ENCODE measurements around the gene RAC3.

Gene RAC3

DNA sequence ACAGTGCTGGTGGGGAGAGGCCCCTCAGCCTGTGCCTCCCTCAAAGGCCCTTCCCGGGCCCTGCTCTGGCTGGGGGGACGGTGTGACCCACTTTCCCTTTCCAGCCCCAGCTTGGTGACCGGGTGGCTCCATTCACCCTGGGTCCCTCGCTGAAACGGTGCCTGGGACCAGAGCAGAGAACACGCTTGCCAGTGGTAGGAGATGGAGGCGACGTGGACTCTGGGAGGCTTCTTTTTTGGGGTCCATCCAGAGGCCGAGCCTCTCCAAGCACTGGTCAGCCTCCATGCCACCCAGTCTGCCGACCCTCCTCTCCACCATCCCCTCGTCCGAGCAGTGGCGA, 16.5 kb upstream of the RAC3 start:
- Histone ChIP-seq H4K20me1 (ENCODE audit: low read depth, low read length) (no peaks in the 10 kb centered on the region), H3K9me3 (ENCODE audit: insufficient read depth, low read length) (no peaks in the 10 kb centered on the region), H3K27ac (ENCODE audit: low read depth, low read length) (no peak overlapping the region), H3K36me3 (ENCODE audit: low read length) (no peaks in the 10 kb centered on the region), H3K79me2 (ENCODE audit: insufficient read depth, low read length) (no peaks in the 10 kb centered on the region), H3K4me3 (ENCODE audit: insufficient read depth, low read length, poor library complexity, severe bottlenecking) (no peak overlapping the region), H3K27me3 (ENCODE audit: low read length) (no peaks in the 10 kb centered on the region), H3F3A (ENCODE audit: insufficient read depth) (no peaks in the 10 kb centered on the region), H2AFZ (ENCODE audit: low read depth, low read length, severe bottlenecking) (no peak overlapping the region), H3K9me2 (replicated peaks; ENCODE audit: insufficient read depth, low read length) (no peaks in the 10 kb centered on the region), H3K9ac (ENCODE audit: low read length) (no peak overlapping the region), H3K4me2 (ENCODE audit: low read depth, low read length, poor library complexity, severe bottlenecking) (no peak overlapping the region)
- TF ChIP-seq, protein P1, sequence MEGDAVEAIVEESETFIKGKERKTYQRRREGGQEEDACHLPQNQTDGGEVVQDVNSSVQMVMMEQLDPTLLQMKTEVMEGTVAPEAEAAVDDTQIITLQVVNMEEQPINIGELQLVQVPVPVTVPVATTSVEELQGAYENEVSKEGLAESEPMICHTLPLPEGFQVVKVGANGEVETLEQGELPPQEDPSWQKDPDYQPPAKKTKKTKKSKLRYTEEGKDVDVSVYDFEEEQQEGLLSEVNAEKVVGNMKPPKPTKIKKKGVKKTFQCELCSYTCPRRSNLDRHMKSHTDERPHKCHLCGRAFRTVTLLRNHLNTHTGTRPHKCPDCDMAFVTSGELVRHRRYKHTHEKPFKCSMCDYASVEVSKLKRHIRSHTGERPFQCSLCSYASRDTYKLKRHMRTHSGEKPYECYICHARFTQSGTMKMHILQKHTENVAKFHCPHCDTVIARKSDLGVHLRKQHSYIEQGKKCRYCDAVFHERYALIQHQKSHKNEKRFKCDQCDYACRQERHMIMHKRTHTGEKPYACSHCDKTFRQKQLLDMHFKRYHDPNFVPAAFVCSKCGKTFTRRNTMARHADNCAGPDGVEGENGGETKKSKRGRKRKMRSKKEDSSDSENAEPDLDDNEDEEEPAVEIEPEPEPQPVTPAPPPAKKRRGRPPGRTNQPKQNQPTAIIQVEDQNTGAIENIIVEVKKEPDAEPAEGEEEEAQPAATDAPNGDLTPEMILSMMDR (IDR thresholded peaks at IDR 0.05; ENCODE audit: insufficient read depth, low read length, poor library complexity, severe bottlenecking) = no peak
- TF ChIP-seq EZH2phosphoT487 (conservative IDR thresholded peaks at IDR 0.05; ENCODE audit: low read length) = no peak

DNA sequence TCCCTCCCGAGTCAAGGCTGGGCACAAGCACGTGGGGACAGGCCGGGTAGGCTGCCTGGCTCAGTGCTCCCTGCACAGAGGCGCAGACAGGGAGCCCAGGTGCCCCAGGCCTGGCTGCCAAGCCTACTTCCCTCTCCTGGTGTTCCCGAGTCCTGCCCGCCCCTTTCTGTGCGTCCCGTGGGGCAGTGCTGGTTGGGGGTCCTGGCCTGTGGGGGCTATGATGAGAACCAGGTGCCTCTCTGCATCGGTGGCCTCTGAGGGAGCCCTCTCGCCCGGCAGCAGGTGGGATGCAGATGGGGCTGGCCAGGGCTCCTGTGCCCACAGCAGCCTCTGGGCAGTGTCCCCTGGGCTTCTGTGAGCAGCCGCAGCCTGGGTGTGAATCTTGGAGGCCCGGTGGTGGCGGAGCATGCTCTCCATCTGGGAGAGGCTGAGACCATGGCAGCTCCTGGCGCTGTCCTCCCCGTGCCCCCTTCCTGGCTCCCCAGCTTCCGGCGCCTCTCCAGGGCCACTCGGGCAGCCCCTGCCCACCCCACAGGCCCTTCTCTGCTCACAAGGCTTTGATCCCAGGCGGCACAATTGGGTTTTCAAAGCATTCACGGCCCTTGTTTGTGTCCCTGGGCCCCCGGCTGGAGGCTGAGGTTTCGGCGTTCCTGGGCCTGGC, 16.0 kb upstream of the RAC3 start:
- Histone ChIP-seq H4K20me1 (ENCODE audit: low read depth, low read length) (no peaks in the 10 kb centered on the region), H3F3A (ENCODE audit: insufficient read depth) (no peaks in the 10 kb centered on the region), H3K27me3 (ENCODE audit: low read length) (no peaks in the 10 kb centered on the region), H3K4me3 (ENCODE audit: insufficient read depth, low read length, poor library complexity, severe bottlenecking) (no peak overlapping the region), H2AFZ (ENCODE audit: low read depth, low read length, severe bottlenecking) (no peak overlapping the region), H3K9me3 (ENCODE audit: insufficient read depth, low read length) (no peaks in the 10 kb centered on the region), H3K36me3 (ENCODE audit: low read length) (no peaks in the 10 kb centered on the region), H3K9ac (ENCODE audit: low read length) (no peak overlapping the region), H3K9me2 (replicated peaks; ENCODE audit: insufficient read depth, low read length) (no peaks in the 10 kb centered on the region), H3K27ac (ENCODE audit: low read depth, low read length) (no peak overlapping the region), H3K4me2 (ENCODE audit: low read depth, low read length, poor library complexity, severe bottlenecking) (no peak overlapping the region), H3K79me2 (ENCODE audit: insufficient read depth, low read length) (no peaks in the 10 kb centered on the region)
- TF ChIP-seq EZH2phosphoT487 (conservative IDR thresholded peaks at IDR 0.05; ENCODE audit: low read length) = no peak
- TF ChIP-seq, protein P1 (IDR thresholded peaks at IDR 0.05; ENCODE audit: insufficient read depth, low read length, poor library complexity, severe bottlenecking) = no peak

DNA sequence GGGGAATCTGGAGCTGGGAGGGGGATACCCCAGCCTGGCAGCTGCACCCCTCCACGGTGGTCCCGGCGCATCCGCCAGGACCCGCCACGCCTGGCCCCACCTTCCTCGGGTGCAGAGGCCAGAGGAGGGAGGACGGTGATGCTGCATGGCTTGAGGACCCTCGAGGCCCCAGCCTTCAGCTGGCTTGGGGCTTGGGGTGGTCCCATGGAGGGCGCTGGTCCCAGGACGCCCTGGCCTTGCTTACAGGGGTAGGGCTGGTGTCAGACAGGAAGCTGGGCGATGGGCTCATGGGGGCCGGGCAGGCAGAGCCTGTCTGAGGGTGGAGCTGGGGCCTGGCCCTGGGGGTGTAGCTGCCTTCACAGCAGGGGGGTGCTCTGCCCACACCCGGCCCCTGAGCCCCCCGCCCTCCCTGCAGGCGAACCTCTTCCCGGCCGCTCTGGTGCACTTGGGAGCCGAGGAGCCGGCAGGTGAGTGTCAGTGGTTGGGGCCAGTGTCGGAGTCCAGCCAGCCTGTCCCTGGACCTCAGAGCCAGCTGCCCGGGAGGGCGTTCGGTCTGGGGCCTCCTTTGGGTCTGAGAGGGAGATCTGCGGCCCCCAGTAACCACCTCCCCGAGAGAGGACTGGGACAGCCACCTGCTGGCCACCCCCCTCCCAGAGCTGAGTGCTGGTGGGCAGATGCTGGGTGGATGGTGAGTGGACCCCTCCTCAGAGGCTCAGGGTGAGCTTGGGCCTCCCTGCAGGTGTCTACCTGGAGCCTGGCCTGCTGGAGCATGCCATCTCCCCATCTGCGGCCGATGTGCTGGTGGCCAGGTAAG, 15.2 kb upstream of the RAC3 start:
- no peak for TF ChIP-seq EZH2phosphoT487 (conservative IDR thresholded peaks at IDR 0.05; ENCODE audit: low read length)
- TF ChIP-seq, protein P1 (IDR thresholded peaks at IDR 0.05; ENCODE audit: insufficient read depth, low read length, poor library complexity, severe bottlenecking) = no peak
- Histone ChIP-seq H3K36me3 (ENCODE audit: low read length) (no peaks in the 10 kb centered on the region), H3K9ac (ENCODE audit: low read length) (no peak overlapping the region), H3K9me3 (ENCODE audit: insufficient read depth, low read length) (no peaks in the 10 kb centered on the region), H3K27me3 (ENCODE audit: low read length) (no peaks in the 10 kb centered on the region), H3K79me2 (ENCODE audit: insufficient read depth, low read length) (peaks cover 1% of the 10 kb centered on the region; the same call in 1 of the 2 replicates), H3K9me2 (replicated peaks; ENCODE audit: insufficient read depth, low read length) (no peaks in the 10 kb centered on the region), H3K27ac (ENCODE audit: low read depth, low read length) (no peak overlapping the region), H3K4me3 (ENCODE audit: insufficient read depth, low read length, poor library complexity, severe bottlenecking) (no peak overlapping the region), H2AFZ (ENCODE audit: low read depth, low read length, severe bottlenecking) (no peak overlapping the region), H3F3A (ENCODE audit: insufficient read depth) (no peaks in the 10 kb centered on the region), H3K4me2 (ENCODE audit: low read depth, low read length, poor library complexity, severe bottlenecking) (no peak overlapping the region), H4K20me1 (ENCODE audit: low read depth, low read length) (no peaks in the 10 kb centered on the region)
